ENCODE results near the gene NT5C.

Gene NT5C

GRCh38 chr17:75146592-75146991 is 15.1 kb upstream of the NT5C start:
- Histone ChIP-seq H3K9me2 (replicated peaks; ENCODE audit: control insufficient read depth, low read length) (no peaks in the 10 kb centered on the region), H3K79me2 (ENCODE audit: control insufficient read depth, low read length) (peaks cover 48% of the 10 kb centered on the region), H3K27me3 (ENCODE audit: control insufficient read depth, low read length) (no peaks in the 10 kb centered on the region), H3K36me3 (ENCODE audit: control insufficient read depth, low read length) (peaks cover 79% of the 10 kb centered on the region), H3K4me3 (ENCODE audit: low read length) (no peak overlapping the region), H4K20me1 (ENCODE audit: control insufficient read depth, insufficient read depth, low read depth, low read length) (no peaks in the 10 kb centered on the region; the same call in 1 of the 2 replicates), H3F3A (ENCODE audit: control insufficient read depth, insufficient read depth) (peaks cover 8% of the 10 kb centered on the region; the same call in 1 of the 2 replicates), H3K4me1 (ENCODE audit: control insufficient read depth, low read length) (peaks cover 6% of the 10 kb centered on the region; the same call in 1 of the 2 replicates), H3K4me2 (ENCODE audit: low read length) (no peak overlapping the region), H3K27ac (ENCODE audit: low read depth, low read length) (no peak overlapping the region), H3K9me3 (ENCODE audit: control insufficient read depth, insufficient read depth, low read length) (no peaks in the 10 kb centered on the region)
- TF ChIP-seq CTCF (IDR thresholded peaks at IDR 0.05; ENCODE audit: low read depth, low read length, poor library complexity, severe bottlenecking) (no peak), EZH2phosphoT487 (IDR thresholded peaks at IDR 0.05; ENCODE audit: borderline replicate concordance, low read length) (no peak)

- Histone ChIP-seq H3F3A (ENCODE audit: control insufficient read depth, insufficient read depth) (peaks cover 8% of the 10 kb centered on the region; the same call in 1 of the 2 replicates), H3K36me3 (ENCODE audit: control insufficient read depth, low read length) (peaks cover 92% of the 10 kb centered on the region), H4K20me1 (ENCODE audit: control insufficient read depth, insufficient read depth, low read depth, low read length) (no peaks in the 10 kb centered on the region; the same call in 1 of the 2 replicates), H3K79me2 (ENCODE audit: control insufficient read depth, low read length) (peaks cover 32% of the 10 kb centered on the region), H3K9me3 (ENCODE audit: control insufficient read depth, insufficient read depth, low read length) (no peaks in the 10 kb centered on the region), H3K4me1 (ENCODE audit: control insufficient read depth, low read length) (peaks cover 15% of the 10 kb centered on the region), H3K27me3 (ENCODE audit: control insufficient read depth, low read length) (no peaks in the 10 kb centered on the region), H3K9me2 (replicated peaks; ENCODE audit: control insufficient read depth, low read length) (no peaks in the 10 kb centered on the region), H3K27ac (ENCODE audit: low read depth, low read length) (no peak overlapping the region), H3K4me2 (ENCODE audit: low read length) (no peak overlapping the region), H3K4me3 (ENCODE audit: low read length) (no peak overlapping the region)
- TF ChIP-seq CTCF (IDR thresholded peaks at IDR 0.05; ENCODE audit: low read depth, low read length, poor library complexity, severe bottlenecking) = no peak
- TF ChIP-seq EZH2phosphoT487 (IDR thresholded peaks at IDR 0.05; ENCODE audit: borderline replicate concordance, low read length) = no peak
These were observed 13.4 kb upstream of the NT5C start for GRCh38 chr17:75144816-75145512.

- Histone ChIP-seq H3K27me3 (ENCODE audit: control insufficient read depth, low read length) (no peaks in the 10 kb centered on the region), H3K79me2 (ENCODE audit: control insufficient read depth, low read length) (peaks cover 6% of the 10 kb centered on the region; the same call in 1 of the 2 replicates), H3K27ac (ENCODE audit: low read depth, low read length) (no peak overlapping the region), H3K4me1 (ENCODE audit: control insufficient read depth, low read length) (peaks cover 15% of the 10 kb centered on the region), H3K4me3 (ENCODE audit: low read length) (no peak overlapping the region), H3K9me2 (replicated peaks; ENCODE audit: control insufficient read depth, low read length) (no peaks in the 10 kb centered on the region), H4K20me1 (ENCODE audit: control insufficient read depth, insufficient read depth, low read depth, low read length) (peaks cover 3% of the 10 kb centered on the region; the same call in 1 of the 2 replicates), H3F3A (ENCODE audit: control insufficient read depth, insufficient read depth) (peaks cover 13% of the 10 kb centered on the region), H3K9me3 (ENCODE audit: control insufficient read depth, insufficient read depth, low read length) (no peaks in the 10 kb centered on the region), H3K36me3 (ENCODE audit: control insufficient read depth, low read length) (peaks cover 96% of the 10 kb centered on the region), H3K4me2 (ENCODE audit: low read length) (no peak overlapping the region)
- TF ChIP-seq CTCF (IDR thresholded peaks at IDR 0.05; ENCODE audit: low read depth, low read length, poor library complexity, severe bottlenecking) (no peak), EZH2phosphoT487 (IDR thresholded peaks at IDR 0.05; ENCODE audit: borderline replicate concordance, low read length) (no peak)
These were observed 10.9 kb upstream of the NT5C start for GRCh38 chr17:75142236-75142971.

Measured in DOHH2 (cell line).